ENCODE data around the gene MAJIN. TPM values are rescaled to one million over a fixed set of nuclear protein-coding genes. Genes with fewer than 3 reads are reported as not detected.
A peak's percentile ranks its signal among the peaks of the same experiment; 100 is the strongest.

The MAJIN gene
- total RNA-seq, 1 experiment from 2014 or later: not detected

DNA sequence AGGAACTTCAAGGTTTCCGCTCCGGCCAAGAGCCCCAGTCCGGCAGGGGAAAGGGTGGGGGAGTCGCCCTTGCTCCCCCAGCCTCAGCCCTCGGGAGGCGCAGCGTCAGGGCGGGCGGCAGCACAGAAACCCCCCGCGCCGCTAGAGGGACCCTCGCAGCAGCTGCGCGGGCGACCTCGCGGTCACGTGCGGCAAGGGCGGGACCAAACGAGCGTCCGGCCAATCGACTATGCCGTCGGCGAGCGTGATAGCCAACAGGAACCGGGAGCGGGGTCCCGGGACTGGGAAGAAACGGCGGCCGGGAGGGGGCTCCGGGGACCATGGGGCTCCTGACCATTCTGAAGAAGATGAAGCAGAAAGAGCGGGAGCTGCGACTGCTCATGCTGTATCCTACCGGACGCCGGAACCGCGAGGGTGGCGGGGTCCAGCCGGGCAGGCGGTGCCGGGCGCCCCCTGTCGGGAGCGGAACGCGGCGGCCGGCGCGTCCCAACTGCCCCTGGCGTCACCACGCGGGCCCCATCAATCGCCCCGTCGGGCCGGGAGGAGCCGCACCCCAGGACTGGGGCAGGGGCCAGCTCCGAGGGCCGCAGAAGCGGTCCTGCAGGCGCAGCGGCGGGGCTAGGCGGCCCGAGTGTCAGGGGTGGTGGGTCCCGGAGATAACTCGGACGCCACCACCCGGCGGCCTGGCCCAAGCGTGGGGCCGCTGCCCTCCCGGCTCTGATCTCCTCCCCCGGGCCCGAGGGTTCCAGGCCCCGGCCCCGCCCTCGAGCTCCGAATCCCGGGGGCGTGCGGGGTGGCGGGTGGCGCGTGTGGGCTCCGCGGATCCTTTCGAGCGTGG lies 42.2 kb upstream of the MAJIN start, which contains the start of gene ARL2 (continued):
- peak; percentile 35; the same call in 1 of the 2 replicates for TF ChIP-seq PRDM15 (CRISPR knock-in tag; IDR thresholded peaks at IDR 0.05)
- TF ChIP-seq AFF4 (CRISPR knock-in tag; IDR thresholded peaks at IDR 0.05; ENCODE audit: borderline replicate concordance): no peak
- TF ChIP-seq FOXP1 (CRISPR knock-in tag; IDR thresholded peaks at IDR 0.05; ENCODE audit: borderline replicate concordance): peak; percentile 47; the same call in 1 of the 2 replicates
- TF ChIP-seq ZBTB21 (CRISPR knock-in tag; IDR thresholded peaks at IDR 0.05; ENCODE audit: borderline replicate concordance): no peak
- TF ChIP-seq ZNF138 (CRISPR knock-in tag; conservative IDR thresholded peaks at IDR 0.05): no peak
- TF ChIP-seq TEAD4 (CRISPR knock-in tag; IDR thresholded peaks at IDR 0.05): no peak
- TF ChIP-seq, protein P1, sequence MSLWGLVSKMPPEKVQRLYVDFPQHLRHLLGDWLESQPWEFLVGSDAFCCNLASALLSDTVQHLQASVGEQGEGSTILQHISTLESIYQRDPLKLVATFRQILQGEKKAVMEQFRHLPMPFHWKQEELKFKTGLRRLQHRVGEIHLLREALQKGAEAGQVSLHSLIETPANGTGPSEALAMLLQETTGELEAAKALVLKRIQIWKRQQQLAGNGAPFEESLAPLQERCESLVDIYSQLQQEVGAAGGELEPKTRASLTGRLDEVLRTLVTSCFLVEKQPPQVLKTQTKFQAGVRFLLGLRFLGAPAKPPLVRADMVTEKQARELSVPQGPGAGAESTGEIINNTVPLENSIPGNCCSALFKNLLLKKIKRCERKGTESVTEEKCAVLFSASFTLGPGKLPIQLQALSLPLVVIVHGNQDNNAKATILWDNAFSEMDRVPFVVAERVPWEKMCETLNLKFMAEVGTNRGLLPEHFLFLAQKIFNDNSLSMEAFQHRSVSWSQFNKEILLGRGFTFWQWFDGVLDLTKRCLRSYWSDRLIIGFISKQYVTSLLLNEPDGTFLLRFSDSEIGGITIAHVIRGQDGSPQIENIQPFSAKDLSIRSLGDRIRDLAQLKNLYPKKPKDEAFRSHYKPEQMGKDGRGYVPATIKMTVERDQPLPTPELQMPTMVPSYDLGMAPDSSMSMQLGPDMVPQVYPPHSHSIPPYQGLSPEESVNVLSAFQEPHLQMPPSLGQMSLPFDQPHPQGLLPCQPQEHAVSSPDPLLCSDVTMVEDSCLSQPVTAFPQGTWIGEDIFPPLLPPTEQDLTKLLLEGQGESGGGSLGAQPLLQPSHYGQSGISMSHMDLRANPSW (CRISPR knock-in tag; conservative IDR thresholded peaks at IDR 0.05; ENCODE audit: low read depth): 0 out of 2 replicates have a peak, but pooled peaks have one; percentile 70
- peak; percentile 78; the same call in 1 of the 2 replicates for TF ChIP-seq MAX (CRISPR knock-in tag; IDR thresholded peaks at IDR 0.05)
- TF ChIP-seq, protein P2, sequence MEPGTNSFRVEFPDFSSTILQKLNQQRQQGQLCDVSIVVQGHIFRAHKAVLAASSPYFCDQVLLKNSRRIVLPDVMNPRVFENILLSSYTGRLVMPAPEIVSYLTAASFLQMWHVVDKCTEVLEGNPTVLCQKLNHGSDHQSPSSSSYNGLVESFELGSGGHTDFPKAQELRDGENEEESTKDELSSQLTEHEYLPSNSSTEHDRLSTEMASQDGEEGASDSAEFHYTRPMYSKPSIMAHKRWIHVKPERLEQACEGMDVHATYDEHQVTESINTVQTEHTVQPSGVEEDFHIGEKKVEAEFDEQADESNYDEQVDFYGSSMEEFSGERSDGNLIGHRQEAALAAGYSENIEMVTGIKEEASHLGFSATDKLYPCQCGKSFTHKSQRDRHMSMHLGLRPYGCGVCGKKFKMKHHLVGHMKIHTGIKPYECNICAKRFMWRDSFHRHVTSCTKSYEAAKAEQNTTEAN (CRISPR knock-in tag; IDR thresholded peaks at IDR 0.05): no peak; the same call in none of the 2 replicates
- TF ChIP-seq, protein P3, sequence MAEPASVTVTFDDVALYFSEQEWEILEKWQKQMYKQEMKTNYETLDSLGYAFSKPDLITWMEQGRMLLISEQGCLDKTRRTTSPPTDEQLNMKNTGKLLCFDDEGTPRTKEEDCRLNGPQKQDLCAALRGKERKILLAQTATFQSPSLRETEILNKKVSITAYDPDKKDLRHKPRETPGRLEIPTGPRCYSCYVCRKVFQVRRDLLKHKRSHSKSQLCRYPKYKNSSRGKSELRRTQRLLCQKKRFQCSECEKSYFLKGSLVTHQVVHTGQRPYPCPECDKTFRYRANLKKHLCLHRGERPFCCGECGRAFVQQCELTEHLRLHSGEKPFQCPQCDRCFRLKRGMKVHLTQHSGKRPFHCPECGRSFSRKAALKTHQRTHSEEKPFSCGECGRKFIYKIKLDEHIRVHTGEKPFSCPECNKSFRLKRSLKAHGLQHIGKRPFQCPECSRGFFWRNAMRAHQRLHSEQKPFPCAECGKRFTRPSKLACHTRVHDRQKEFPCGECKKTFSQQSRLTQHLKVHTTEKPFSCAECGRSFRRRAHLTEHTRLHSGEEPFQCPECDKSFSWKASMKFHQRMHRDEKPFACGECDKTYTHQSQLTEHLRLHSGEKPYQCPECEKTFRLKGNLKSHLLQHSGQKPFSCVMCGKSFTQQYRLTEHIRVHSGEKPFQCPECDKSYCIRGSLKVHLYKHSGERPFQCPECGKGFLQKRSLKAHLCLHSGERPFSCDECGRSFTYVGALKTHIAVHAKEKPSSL (CRISPR knock-in tag; conservative IDR thresholded peaks at IDR 0.05): no peak
- TF ChIP-seq TEAD1 (CRISPR knock-in tag; IDR thresholded peaks at IDR 0.05): peak; percentile 22; the same call in 1 of the 2 replicates
- TF ChIP-seq, protein P4, sequence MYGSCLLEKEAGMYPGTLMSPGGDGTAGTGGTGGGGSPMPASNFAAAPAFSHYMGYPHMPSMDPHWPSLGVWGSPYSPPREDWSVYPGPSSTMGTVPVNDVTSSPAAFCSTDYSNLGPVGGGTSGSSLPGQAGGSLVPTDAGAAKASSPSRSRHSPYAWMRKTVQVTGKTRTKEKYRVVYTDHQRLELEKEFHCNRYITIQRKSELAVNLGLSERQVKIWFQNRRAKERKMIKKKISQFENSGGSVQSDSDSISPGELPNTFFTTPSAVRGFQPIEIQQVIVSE (CRISPR knock-in tag; IDR thresholded peaks at IDR 0.05; ENCODE audit: borderline replicate concordance): no peak
- TF ChIP-seq RELA (CRISPR knock-in tag; IDR thresholded peaks at IDR 0.05; ENCODE audit: borderline replicate concordance): peak; percentile 75; the same call in 1 of the 2 replicates
- 0 out of 2 replicates have a peak, but pooled peaks have one; percentile 16 for TF ChIP-seq CREB1 (CRISPR knock-in tag; IDR thresholded peaks at IDR 0.05)
- no peak for TF ChIP-seq ZNF532 (CRISPR knock-in tag; IDR thresholded peaks at IDR 0.05; ENCODE audit: borderline replicate concordance)
- TF ChIP-seq ZNF423 (CRISPR knock-in tag; IDR thresholded peaks at IDR 0.05): no peak
- TF ChIP-seq ZNF263 (CRISPR knock-in tag; IDR thresholded peaks at IDR 0.05; ENCODE audit: low read depth): peak; percentile 25; the same call in 1 of the 2 replicates

All from WTC11 (cell line).